Measurements from ENCODE around the gene TNIP3. TPM values are rescaled to one million over a fixed set of nuclear protein-coding genes. Genes with fewer than 3 reads are reported as not detected.

The TNIP3 gene
- total and polyA plus RNA-seq, 2 donors (not counting 1 experiment from before 2014, with no cell fraction given) = not detected

DNA sequence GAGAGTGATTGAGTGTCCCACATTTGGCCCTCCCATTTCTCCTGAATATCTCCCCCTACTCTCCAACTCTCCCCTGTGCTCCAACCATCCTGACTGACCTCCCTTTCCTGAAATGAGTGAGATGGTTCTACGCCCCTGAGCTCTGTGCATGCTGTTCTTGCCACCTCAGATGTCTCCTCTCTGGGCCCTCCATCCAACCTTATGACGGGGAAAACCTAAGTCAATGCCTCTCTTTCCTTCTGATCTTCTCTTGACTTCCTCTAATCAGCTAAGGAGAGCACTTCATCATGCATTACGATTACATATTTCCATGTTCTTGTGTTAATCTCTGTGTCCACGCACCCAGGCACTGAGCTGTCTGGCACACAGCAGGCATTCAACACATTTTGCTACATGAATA is 1.1 kb upstream of the TNIP3 start:
- Mint-ChIP-seq H3K27ac (no peak overlapping the region), H3K27me3 (no peaks in the 10 kb centered on the region), H3K9me3 (ENCODE audit: insufficient read depth) (no peaks in the 10 kb centered on the region), H3K4me1 (no peaks in the 10 kb centered on the region), H3K4me3 (no peak overlapping the region)
- ChIA-PET CTCF (no interaction called here), POLR2A (no interaction called here)
- Histone ChIP-seq H3K9me3 (ENCODE audit: control extremely low read depth in 1 of 3, control insufficient read depth in 2 of 3, insufficient read depth in 1 of 3, low read length in 2 of 3) (no peaks in the 10 kb centered on the region), H2AFZ (ENCODE audit: insufficient read depth, low read depth, low read length, poor library complexity, severe bottlenecking) (no peak overlapping the region), H3K27ac (ENCODE audit: low read length in 2 of 2) (no peak overlapping the region), H3K79me2 (ENCODE audit: control insufficient read depth, insufficient read depth, low read length) (no peaks in the 10 kb centered on the region), H3K4me2 (replicated peaks; ENCODE audit: low read depth, low read length, poor library complexity, severe bottlenecking) (no peak overlapping the region), H3K36me3 (replicated peaks in 1 of 2; ENCODE audit: control extremely low read depth in 1 of 2, control insufficient read depth in 1 of 2, extremely low read depth in 1 of 2, insufficient read depth in 2 of 2, low read length in 1 of 2) (no peaks in the 10 kb centered on the region), H3K4me3 (ENCODE audit: control extremely low read depth in 1 of 5, extremely low read depth in 1 of 5, insufficient read depth in 1 of 5, low read depth in 2 of 5, low read length in 4 of 5) (no peak overlapping the region), H3K4me1 (ENCODE audit: control insufficient read depth in 2 of 2, insufficient read depth in 2 of 2, low read length in 2 of 2) (no peaks in the 10 kb centered on the region), H3K27me3 (replicated peaks in 1 of 4; ENCODE audit: control extremely low read depth in 1 of 4, control insufficient read depth in 3 of 4, insufficient read depth in 4 of 4, low read length in 3 of 4) (no peaks in the 10 kb centered on the region), H3K9ac (ENCODE audit: low read length) (no peak overlapping the region), H4K20me1 (ENCODE audit: control insufficient read depth, insufficient read depth, low read length, poor library complexity, severe bottlenecking) (no peaks in the 10 kb centered on the region)
- ATAC-seq (ENCODE audit: low read depth) (no peak), DNase-seq (no peak)
- intact Hi-C loops (cut with micrococcal nuclease) = no loop called here
- TF ChIP-seq EZH2 (IDR thresholded peaks at IDR 0.05; ENCODE audit: borderline replicate concordance, insufficient read depth, low read depth, low read length, poor library complexity, severe bottlenecking) = no peak
- no peak for TF ChIP-seq CTCF (IDR thresholded peaks at IDR 0.05)
- WGBS (ENCODE audit: insufficient coverage) = 94% methylated on average over 3 of the region's 4 CpGs

DNA sequence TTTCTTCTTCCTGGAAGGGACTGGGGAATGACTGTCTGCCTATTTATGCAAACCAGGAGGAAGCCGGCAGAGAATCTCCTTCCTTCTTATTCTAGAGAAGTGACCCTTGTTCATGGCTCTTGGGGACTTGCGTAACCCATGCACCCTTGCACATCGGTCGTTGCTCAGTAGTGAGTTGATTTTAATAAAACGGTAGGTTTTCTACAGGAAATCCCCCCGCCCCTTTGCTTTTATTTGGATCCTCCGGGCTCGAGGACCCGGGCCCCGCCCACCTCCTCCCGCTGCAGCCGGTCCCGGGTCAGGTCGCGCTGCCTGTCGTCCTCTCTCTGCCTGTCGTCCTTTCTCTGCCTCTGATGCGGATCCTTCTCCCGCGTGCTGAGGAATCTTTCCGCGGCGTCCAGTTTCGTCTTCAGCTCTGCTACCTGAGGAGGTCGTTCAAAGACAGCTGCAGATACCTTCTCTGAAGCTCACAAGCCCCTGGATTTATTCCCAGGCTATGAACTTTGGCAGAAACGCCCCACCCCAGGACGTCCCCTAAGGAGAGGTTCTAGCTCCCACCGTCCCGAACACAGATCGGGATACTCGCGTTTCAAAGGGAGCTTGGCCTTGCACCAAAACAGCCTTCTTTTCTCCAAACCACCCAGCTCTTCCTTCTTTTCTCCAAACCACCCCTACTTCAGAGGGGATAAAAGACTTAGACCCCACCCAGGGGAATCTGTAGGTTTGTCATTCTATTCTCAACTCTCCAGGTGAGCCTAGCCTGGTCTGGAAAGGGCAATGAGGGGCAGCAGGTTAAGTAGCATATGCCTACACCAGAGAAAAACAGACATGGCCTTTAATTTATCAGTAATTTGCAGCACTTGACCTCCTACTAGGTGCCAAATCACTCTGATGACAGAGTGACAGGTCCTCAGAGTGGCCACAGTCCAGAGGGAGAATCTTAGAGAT is 7.0 kb downstream of the TNIP3 start:
- Histone ChIP-seq H3K27ac (ENCODE audit: low read length in 2 of 2) (no peak overlapping the region), H2AFZ (ENCODE audit: insufficient read depth, low read depth, low read length, poor library complexity, severe bottlenecking) (peak overlapping the region; percentile 49), H3K27me3 (replicated peaks in 1 of 4; ENCODE audit: control extremely low read depth in 1 of 4, control insufficient read depth in 3 of 4, insufficient read depth in 4 of 4, low read length in 3 of 4) (peaks cover 0 to 21% (median 11%) of the 10 kb centered on the region in 4 experiments), H3K79me2 (ENCODE audit: control insufficient read depth, insufficient read depth, low read length) (no peaks in the 10 kb centered on the region), H3K4me3 (ENCODE audit: control extremely low read depth in 1 of 5, extremely low read depth in 1 of 5, insufficient read depth in 1 of 5, low read depth in 2 of 5, low read length in 4 of 5) (peak overlapping the region in 1 of 5 experiments; percentile 8), H3K9ac (ENCODE audit: low read length) (peak overlapping the region; percentile 23), H3K36me3 (replicated peaks in 1 of 2; ENCODE audit: control extremely low read depth in 1 of 2, control insufficient read depth in 1 of 2, extremely low read depth in 1 of 2, insufficient read depth in 2 of 2, low read length in 1 of 2) (no peaks in the 10 kb centered on the region), H3K4me1 (ENCODE audit: control insufficient read depth in 2 of 2, insufficient read depth in 2 of 2, low read length in 2 of 2) (peaks cover 7% of the 10 kb centered on the region in 2 donors), H4K20me1 (ENCODE audit: control insufficient read depth, insufficient read depth, low read length, poor library complexity, severe bottlenecking) (no peaks in the 10 kb centered on the region), H3K4me2 (replicated peaks; ENCODE audit: low read depth, low read length, poor library complexity, severe bottlenecking) (peak overlapping the region; percentile 51), H3K9me3 (ENCODE audit: control extremely low read depth in 1 of 3, control insufficient read depth in 2 of 3, insufficient read depth in 1 of 3, low read length in 2 of 3) (no peaks in the 10 kb centered on the region)
- no peak for TF ChIP-seq CTCF (IDR thresholded peaks at IDR 0.05)
- no peak for TF ChIP-seq EZH2 (IDR thresholded peaks at IDR 0.05; ENCODE audit: borderline replicate concordance, insufficient read depth, low read depth, low read length, poor library complexity, severe bottlenecking)
- DNase-seq (no peak), ATAC-seq (ENCODE audit: low read depth) (no peak)
- no peaks in the 10 kb centered on the region for H3K9me3 Mint-ChIP-seq (ENCODE audit: insufficient read depth)
- H3K27me3 Mint-ChIP-seq = peaks cover 33% of the 10 kb centered on the region
- no peak overlapping the region for H3K27ac Mint-ChIP-seq
- H3K4me3 Mint-ChIP-seq = peak overlapping the region; percentile 65
- POLR2A ChIA-PET = no interaction called here
- 8% methylated on average over 30 of the region's 32 CpGs for WGBS (ENCODE audit: insufficient coverage)
- peaks cover 9% of the 10 kb centered on the region for H3K4me1 Mint-ChIP-seq
- intact Hi-C loops (cut with micrococcal nuclease) = no loop called here
- CTCF ChIA-PET = no interaction called here
